IPS-18a (cell line): ENCODE results near the gene EML3.
"Not testable (repeated sequence)": the region's sequence is repeated elsewhere in the genome, so short reads cannot be mapped to it uniquely, and the experiment has no call there.

Experiments
- H3K27ac ChIP-seq: one replicate; pipeline ENCODE4 v1.5.1; 2013; ENCODE audit warnings: low read length
- H3K27me3 ChIP-seq: one replicate; pipeline ENCODE4 v1.6.1; 2013; ENCODE audit warnings: mild to moderate bottlenecking, low read length; ENCODE audit not compliant: control insufficient read depth, insufficient read depth
- H3K36me3 ChIP-seq: one replicate; pipeline ENCODE4 v1.6.1; 2013; ENCODE audit warnings: low read depth, low read length; ENCODE audit not compliant: control insufficient read depth
- H3K4me1 ChIP-seq: one replicate; pipeline ENCODE4 v1.6.1; 2013; ENCODE audit warnings: low read depth, low read length; ENCODE audit not compliant: control insufficient read depth
- H3K4me3 ChIP-seq: one replicate; pipeline ENCODE4 v1.5.1; 2013; ENCODE audit warnings: low read length
- H3K9ac ChIP-seq: one replicate; pipeline ENCODE4 v1.6.1; 2013; ENCODE audit warnings: mild to moderate bottlenecking, low read length, moderate library complexity
- H3K9me3 ChIP-seq: one replicate; pipeline ENCODE4 v1.6.1; 2013; ENCODE audit warnings: low read depth, low read length; ENCODE audit not compliant: control insufficient read depth

Gene EML3, protein sequence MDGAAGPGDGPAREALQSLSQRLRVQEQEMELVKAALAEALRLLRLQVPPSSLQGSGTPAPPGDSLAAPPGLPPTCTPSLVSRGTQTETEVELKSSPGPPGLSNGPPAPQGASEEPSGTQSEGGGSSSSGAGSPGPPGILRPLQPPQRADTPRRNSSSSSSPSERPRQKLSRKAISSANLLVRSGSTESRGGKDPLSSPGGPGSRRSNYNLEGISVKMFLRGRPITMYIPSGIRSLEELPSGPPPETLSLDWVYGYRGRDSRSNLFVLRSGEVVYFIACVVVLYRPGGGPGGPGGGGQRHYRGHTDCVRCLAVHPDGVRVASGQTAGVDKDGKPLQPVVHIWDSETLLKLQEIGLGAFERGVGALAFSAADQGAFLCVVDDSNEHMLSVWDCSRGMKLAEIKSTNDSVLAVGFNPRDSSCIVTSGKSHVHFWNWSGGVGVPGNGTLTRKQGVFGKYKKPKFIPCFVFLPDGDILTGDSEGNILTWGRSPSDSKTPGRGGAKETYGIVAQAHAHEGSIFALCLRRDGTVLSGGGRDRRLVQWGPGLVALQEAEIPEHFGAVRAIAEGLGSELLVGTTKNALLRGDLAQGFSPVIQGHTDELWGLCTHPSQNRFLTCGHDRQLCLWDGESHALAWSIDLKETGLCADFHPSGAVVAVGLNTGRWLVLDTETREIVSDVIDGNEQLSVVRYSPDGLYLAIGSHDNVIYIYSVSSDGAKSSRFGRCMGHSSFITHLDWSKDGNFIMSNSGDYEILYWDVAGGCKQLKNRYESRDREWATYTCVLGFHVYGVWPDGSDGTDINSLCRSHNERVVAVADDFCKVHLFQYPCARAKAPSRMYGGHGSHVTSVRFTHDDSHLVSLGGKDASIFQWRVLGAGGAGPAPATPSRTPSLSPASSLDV

DNA sequence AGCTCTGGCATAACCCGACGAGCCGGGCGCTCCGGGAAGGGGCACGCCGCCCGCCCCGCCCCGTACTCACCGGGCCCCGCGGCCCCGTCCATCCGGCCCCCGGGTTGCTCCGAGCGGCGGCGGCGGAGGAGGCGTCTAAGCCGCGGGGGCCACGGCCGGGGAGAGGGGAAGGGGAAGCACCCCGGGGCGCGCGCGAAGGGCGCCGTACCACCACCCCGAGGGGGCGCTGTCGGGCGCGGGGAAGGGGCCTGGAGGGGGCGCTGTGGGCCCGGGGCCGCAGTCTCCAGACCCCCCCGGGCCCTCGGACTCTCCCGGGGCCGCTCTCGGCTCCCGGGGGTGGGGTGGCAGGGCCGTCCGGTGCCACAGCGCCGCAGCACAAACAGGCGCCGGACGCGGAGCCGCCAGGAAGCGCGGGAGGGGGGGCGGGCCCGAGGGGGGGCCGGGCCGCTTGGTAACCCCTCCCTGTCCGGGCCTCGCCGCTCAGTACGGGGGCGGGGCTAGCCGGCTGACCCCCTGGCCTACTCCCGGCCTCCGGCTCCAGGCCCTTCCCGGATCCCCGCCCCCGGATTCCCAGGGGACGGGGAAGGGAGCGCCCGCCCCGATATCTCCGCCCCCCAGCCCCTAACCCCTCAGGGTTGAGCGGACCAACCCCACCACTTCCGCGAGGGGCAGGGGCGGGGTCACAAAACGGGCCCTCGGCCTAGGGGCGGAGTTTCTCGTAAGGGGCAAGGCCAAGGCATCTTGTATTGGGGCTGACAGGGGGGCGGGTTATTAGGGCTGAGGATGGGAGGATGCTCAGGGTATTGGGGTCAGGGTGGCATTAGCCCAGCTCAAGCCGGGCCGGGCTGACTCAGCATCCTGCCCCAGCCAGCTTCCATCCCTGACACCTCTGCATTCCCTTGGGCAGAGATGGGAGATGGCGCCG is at the start of gene EML3, which contains the start of gene ROM1:
Gene EML3 (minus strand): TSS at position 410 of the 925 bp plus-strand sequence. CDS start 318 bp downstream, at position 92.
Gene ROM1 (plus strand): TSS at position 892 of the 925 bp plus-strand sequence. CDS start 25 bp downstream, at position 917.
- H3K9ac ChIP-seq = peak within 1 kb of the TSS; percentile 33
- H3K36me3 ChIP-seq = peaks cover 3% of the 10 kb centered on the region
- H3K27me3 ChIP-seq = peaks cover 11% of the 10 kb centered on the region
- H3K4me3 ChIP-seq = peak within 1 kb of the TSS; percentile 71
- no peaks in the 10 kb centered on the region for H3K4me1 ChIP-seq
- H3K27ac ChIP-seq = no peak within 1 kb of the TSS
- H3K9me3 ChIP-seq = no peaks in the 10 kb centered on the region

GRCh38 chr11:62656796-62657429 is 44.3 kb upstream of the EML3 start:
- no peak overlapping the region for H3K9ac ChIP-seq
- no peaks in the 10 kb centered on the region for H3K4me1 ChIP-seq
- H3K27ac ChIP-seq = no peak overlapping the region
- no peaks in the 10 kb centered on the region for H3K27me3 ChIP-seq
- no peaks in the 10 kb centered on the region for H3K36me3 ChIP-seq
- H3K9me3 ChIP-seq = no peaks in the 10 kb centered on the region
- H3K4me3 ChIP-seq = no peak overlapping the region

DNA sequence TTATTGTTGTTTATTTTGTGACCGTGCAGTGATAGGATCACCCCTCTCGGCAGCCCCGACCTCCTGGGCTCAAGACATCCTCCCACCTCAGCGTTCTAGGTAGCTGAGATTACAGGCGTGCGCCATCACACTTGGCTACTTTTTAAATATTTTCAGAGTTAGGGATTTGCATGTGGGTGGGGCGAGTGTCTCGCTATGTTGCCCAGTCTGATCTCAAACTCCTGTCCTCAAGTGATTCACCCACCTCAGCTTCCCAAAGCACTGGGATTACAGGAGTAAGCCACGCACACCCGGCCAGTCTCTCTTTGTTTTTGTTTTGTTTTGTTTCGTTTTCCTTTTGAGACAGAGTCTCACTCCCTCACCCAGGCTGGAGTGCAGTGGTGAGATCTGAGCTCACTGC is 41.7 kb upstream of the EML3 start:
- Histone ChIP-seq H3K27ac (no peak overlapping the region), H3K27me3 (no peaks in the 10 kb centered on the region), H3K9ac (no peak overlapping the region), H3K4me3 (no peak overlapping the region), H3K9me3 (no peaks in the 10 kb centered on the region), H3K36me3 (peaks cover 5% of the 10 kb centered on the region), H3K4me1 (no peaks in the 10 kb centered on the region)

GRCh38 chr11:62652161-62653006 is 39.8 kb upstream of the EML3 start:
- Histone ChIP-seq H3K36me3 (peaks cover 22% of the 10 kb centered on the region), H3K4me1 (no peaks in the 10 kb centered on the region), H3K4me3 (peak overlapping the region; percentile 87), H3K27ac (peak overlapping the region; percentile 65), H3K9ac (peak overlapping the region; percentile 92), H3K27me3 (no peaks in the 10 kb centered on the region), H3K9me3 (no peaks in the 10 kb centered on the region)

GRCh38 chr11:62650283-62650682 is 37.7 kb upstream of the EML3 start:
- peaks cover 22% of the 10 kb centered on the region for H3K36me3 ChIP-seq
- H3K4me3 ChIP-seq, H3K9me3 ChIP-seq, H3K27me3 ChIP-seq, H3K4me1 ChIP-seq, H3K9ac ChIP-seq, H3K27ac ChIP-seq: not testable (repeated sequence)

- Histone ChIP-seq H3K9ac (no peak overlapping the region), H3K36me3 (peaks cover 22% of the 10 kb centered on the region), H3K4me3 (no peak overlapping the region), H3K4me1 (no peaks in the 10 kb centered on the region), H3K27ac (no peak overlapping the region), H3K27me3 (no peaks in the 10 kb centered on the region), H3K9me3 (no peaks in the 10 kb centered on the region)
These were observed 36.9 kb upstream of the EML3 start for GRCh38 chr11:62649486-62649885.

GRCh38 chr11:62648967-62649364 is 36.4 kb upstream of the EML3 start:
- Histone ChIP-seq H3K27me3 (no peaks in the 10 kb centered on the region), H3K4me1 (no peaks in the 10 kb centered on the region), H3K4me3 (no peak overlapping the region), H3K9ac (no peak overlapping the region), H3K9me3 (no peaks in the 10 kb centered on the region), H3K27ac (no peak overlapping the region), H3K36me3 (peaks cover 25% of the 10 kb centered on the region)

GRCh38 chr11:62648185-62648966 is 35.8 kb upstream of the EML3 start:
- no peak overlapping the region for H3K4me3 ChIP-seq
- H3K27me3 ChIP-seq = no peaks in the 10 kb centered on the region
- H3K27ac ChIP-seq = no peak overlapping the region
- H3K9ac ChIP-seq = no peak overlapping the region
- no peaks in the 10 kb centered on the region for H3K9me3 ChIP-seq
- H3K4me1 ChIP-seq = no peaks in the 10 kb centered on the region
- peaks cover 25% of the 10 kb centered on the region for H3K36me3 ChIP-seq

DNA sequence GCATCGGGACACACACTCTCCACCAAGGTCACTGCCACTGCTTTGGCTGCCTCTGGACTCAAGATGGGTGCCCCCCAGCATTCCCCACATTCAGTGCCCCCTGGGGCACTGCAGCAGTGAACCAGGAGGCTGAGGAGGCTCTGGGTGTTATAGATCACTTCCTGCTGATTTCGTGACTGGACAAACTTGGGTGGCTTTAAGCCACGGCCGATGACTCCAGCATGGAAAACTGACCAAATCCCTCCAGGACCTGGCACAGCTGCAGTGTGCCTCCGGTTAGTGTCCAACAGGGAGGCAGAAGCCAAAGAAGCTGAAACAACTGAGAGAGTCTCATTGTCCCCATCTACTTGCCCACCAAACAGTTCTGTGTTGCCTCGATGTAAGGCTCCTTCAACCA is 35.0 kb upstream of the EML3 start:
- Histone ChIP-seq H3K27me3 (no peaks in the 10 kb centered on the region), H3K9me3 (no peaks in the 10 kb centered on the region), H3K4me1 (no peaks in the 10 kb centered on the region), H3K27ac (no peak overlapping the region), H3K4me3 (no peak overlapping the region), H3K36me3 (peaks cover 29% of the 10 kb centered on the region), H3K9ac (no peak overlapping the region)
